Suppressor macrophage treated with lipopolysaccharide for 4 hours (primary cell): ENCODE data around the gene INO80.
"Not testable (repeated sequence)": the region's sequence is repeated elsewhere in the genome, so short reads cannot be mapped to it uniquely, and the experiment has no call there.

ENCODE experiments used
- DNase-seq: peaks from one replicate; pipeline ENCODE4 v3.0.0-alpha.2; 2020

The INO80 gene

GRCh38 chr15:40960151-40960885 is 155.8 kb downstream of the INO80 start:
- no peak for DNase-seq

GRCh38 chr15:40959331-40960141 is 156.5 kb downstream of the INO80 start:
- no peak for DNase-seq

GRCh38 chr15:40958723-40959122 is 157.4 kb downstream of the INO80 start:
- DNase-seq: no peak

- DNase-seq: no peak
Measured at GRCh38 chr15:40958146-40958545, 157.9 kb downstream of the INO80 start.

- DNase-seq: no peak
Measured at GRCh38 chr15:40957581-40958051, 158.5 kb downstream of the INO80 start.

- DNase-seq: no peak
Measured at GRCh38 chr15:40957041-40957555, 159.0 kb downstream of the INO80 start.

- DNase-seq: no peak
Measured at GRCh38 chr15:40956541-40956982, 159.5 kb downstream of the INO80 start.

GRCh38 chr15:40955930-40956540 is 160.0 kb downstream of the INO80 start:
- no peak for DNase-seq

GRCh38 chr15:40955141-40955903 is 160.8 kb downstream of the INO80 start:
- DNase-seq: no peak

GRCh38 chr15:40954158-40954848 is 161.8 kb downstream of the INO80 start:
- DNase-seq: not testable (repeated sequence)

GRCh38 chr15:40953713-40954074 is 162.4 kb downstream of the INO80 start:
- no peak for DNase-seq

- DNase-seq: peak; percentile 93
Measured at GRCh38 chr15:40952901-40953712, 163.0 kb downstream of the INO80 start, which contains the start of gene CHAC1. TSS of gene CHAC1 (plus strand) at chr15:40953471. CDS start at chr15:40953584, 113 bp downstream.

GRCh38 chr15:40952301-40952900 is 163.7 kb downstream of the INO80 start:
- no peak for DNase-seq

- DNase-seq: no peak
Measured at GRCh38 chr15:40951764-40952163, 164.3 kb downstream of the INO80 start.

GRCh38 chr15:40949756-40950207 is 166.3 kb downstream of the INO80 start:
- no peak for DNase-seq

GRCh38 chr15:40948706-40949473 is 167.2 kb downstream of the INO80 start:
- DNase-seq: no peak

GRCh38 chr15:40944510-40945296 is 171.4 kb downstream of the INO80 start:
- DNase-seq: no peak

- DNase-seq: no peak
Measured at GRCh38 chr15:40943764-40944365, 172.2 kb downstream of the INO80 start.
